MCF 10A (cell line): Measurements from ENCODE around the gene CDKL1. TPM values are rescaled to one million over a fixed set of nuclear protein-coding genes. Genes with fewer than 3 reads are reported as not detected.

Experiments
- BruUV-seq: library from RNA; stranded (reverse); fragments of 400-500 nt; replicated peaks from 2 replicates; lab custom pipeline; 2021; lab: Mats Ljungman, UMichigan
- CTCF ChIA-PET: fragments of 300-600 bp; sonication (Branson Sonifier 250); formaldehyde crosslinking; extraction: SDS; loops from one replicate; lab custom pipeline; 2021; ENCODE audit warnings: antibody characterized with exemption, inconsistent platforms; lab: Yijun Ruan, JAX
- POLR2A ChIA-PET: fragments of 300-600, 350-650 bp; sonication (Branson Sonifier 250); formaldehyde crosslinking; extraction: SDS; loops from one replicate; lab custom pipeline; 2020; ENCODE audit warnings: antibody characterized with exemption, inconsistent platforms; lab: Yijun Ruan, JAX
- DNase-seq: peaks from one replicate; pipeline ENCODE4 v3.0.0-alpha.2; 2018; ENCODE audit not compliant: unreplicated experiment
- H3K27ac Mint-ChIP-seq: one replicate; pipeline ENCODE4 v1.8.0; 2022; ENCODE audit warnings: mild to moderate bottlenecking, low read depth, mixed read lengths; ENCODE audit not compliant: unreplicated experiment
- H3K27me3 Mint-ChIP-seq: one replicate; pipeline ENCODE4 v1.8.0; 2022; ENCODE audit warnings: mixed read lengths; ENCODE audit not compliant: insufficient read depth, unreplicated experiment
- H3K36me3 Mint-ChIP-seq: one replicate; pipeline ENCODE4 v1.8.0; 2022; ENCODE audit warnings: mild to moderate bottlenecking, moderate library complexity, mixed read lengths; ENCODE audit not compliant: insufficient read depth, unreplicated experiment
- H3K4me1 Mint-ChIP-seq: one replicate; pipeline ENCODE4 v1.8.0; 2022; ENCODE audit warnings: mixed read lengths; ENCODE audit not compliant: insufficient read depth, unreplicated experiment
- H3K4me3 Mint-ChIP-seq: one replicate; pipeline ENCODE4 v1.8.0; 2022; ENCODE audit warnings: mild to moderate bottlenecking, moderate library complexity, mixed read lengths; ENCODE audit not compliant: unreplicated experiment
- H3K9me3 Mint-ChIP-seq: one replicate; pipeline ENCODE4 v1.8.0; 2022; ENCODE audit warnings: mixed read lengths; ENCODE audit not compliant: unreplicated experiment
- CTCF ChIP-seq: fragments of 200-600 bp; IDR thresholded peaks from one replicate; pipeline ENCODE4 v1.8.0; 2022; ENCODE audit warnings: antibody characterized with exemption, mild to moderate bottlenecking; ENCODE audit not compliant: unreplicated experiment
- intact Hi-C: fragments of 100-400 bp; cut with micrococcal nuclease; formaldehyde crosslinking; loops from 2 replicates; pipeline ENCODE4 v1.14.1; 2022
- total RNA-seq: library from RNA; stranded (reverse); gene quantifications from 2 replicates; pipeline ENCODE4 v1.2.3, GENCODE V29; 2022

Gene CDKL1
- total RNA-seq, 1 experiment from 2014 or later = 26.3 TPM

- no peak overlapping the region for H3K4me3 Mint-ChIP-seq
- no peaks in the 10 kb centered on the region for H3K9me3 Mint-ChIP-seq
- H3K4me1 Mint-ChIP-seq = no peaks in the 10 kb centered on the region
- ChIA-PET POLR2A (interaction anchor here (0.5 kb wide), 1 partner anchor 302 kb away, joined by 3 read pairs; no protein-coding TSS in a partner anchor), CTCF (interaction anchor here (0.9 kb wide), 1 partner anchor 15 kb away, joined by 3 read pairs; no protein-coding TSS in a partner anchor)
- H3K27ac Mint-ChIP-seq = no peak overlapping the region
- no peak for TF ChIP-seq CTCF
- peaks cover 8% of the 10 kb centered on the region for H3K36me3 Mint-ChIP-seq
- intact Hi-C loops = no loop called here
- DNase-seq = no peak
- no TSS peak for BruUV-seq
- H3K27me3 Mint-ChIP-seq = no peaks in the 10 kb centered on the region
Observed at GRCh38 chr14:50410921-50411320, 14.2 kb upstream of the CDKL1 start.

- ChIA-PET POLR2A (interaction anchor here (0.5 kb wide), 1 partner anchor 301 kb away, joined by 3 read pairs; no protein-coding TSS in a partner anchor), CTCF (interaction anchor here (0.9 kb wide), 1 partner anchor 122 kb away, joined by 3 read pairs; the partner anchor contains the start of gene MAP4K5)
- Mint-ChIP-seq H3K27ac (no peak overlapping the region), H3K9me3 (no peaks in the 10 kb centered on the region), H3K4me1 (no peaks in the 10 kb centered on the region), H3K36me3 (peaks cover 8% of the 10 kb centered on the region), H3K27me3 (no peaks in the 10 kb centered on the region), H3K4me3 (no peak overlapping the region)
- no TSS peak for BruUV-seq
- DNase-seq = no peak
- intact Hi-C loops = no loop called here
- TF ChIP-seq CTCF = no peak
Observed at GRCh38 chr14:50410071-50410470, 13.4 kb upstream of the CDKL1 start.

- H3K4me3 Mint-ChIP-seq = no peak overlapping the region
- no peaks in the 10 kb centered on the region for H3K36me3 Mint-ChIP-seq
- CTCF ChIA-PET = interaction anchor here (1.2 kb wide), 1 partner anchor 9 kb away, joined by 7 read pairs; no protein-coding TSS in a partner anchor
- no peaks in the 10 kb centered on the region for H3K4me1 Mint-ChIP-seq
- no peak for DNase-seq
- no peak for TF ChIP-seq CTCF
- intact Hi-C loops = no loop called here
- no TSS peak for BruUV-seq
- H3K27ac Mint-ChIP-seq = no peak overlapping the region
- no peaks in the 10 kb centered on the region for H3K27me3 Mint-ChIP-seq
- no peaks in the 10 kb centered on the region for H3K9me3 Mint-ChIP-seq
- POLR2A ChIA-PET = interaction anchor here (0.9 kb wide), 2 partner anchors 10 to 194 kb away, joined by 3 read pairs; no protein-coding TSS in a partner anchor
Observed at GRCh38 chr14:50407111-50407812, 10.6 kb upstream of the CDKL1 start.

GRCh38 chr14:50403419-50403818, 6.7 kb upstream of the CDKL1 start:
- TF ChIP-seq CTCF = no peak
- DNase-seq = no peak
- H3K36me3 Mint-ChIP-seq = no peaks in the 10 kb centered on the region
- intact Hi-C loops = no loop called here
- no peaks in the 10 kb centered on the region for H3K4me1 Mint-ChIP-seq
- CTCF ChIA-PET = interaction anchor here (0.6 kb wide), 1 partner anchor 82 kb away, joined by 3 read pairs; no protein-coding TSS in a partner anchor
- POLR2A ChIA-PET = interaction anchor here (0.7 kb wide), 1 partner anchor 388 kb away, joined by 3 read pairs; no protein-coding TSS in a partner anchor
- BruUV-seq = no TSS peak
- H3K4me3 Mint-ChIP-seq = no peak overlapping the region
- H3K27ac Mint-ChIP-seq = no peak overlapping the region
- no peaks in the 10 kb centered on the region for H3K9me3 Mint-ChIP-seq
- H3K27me3 Mint-ChIP-seq = no peaks in the 10 kb centered on the region
